Cardiac muscle cell (in vitro differentiated cells and primary cell): ENCODE data around the gene DTD1. TPM values are rescaled to one million over a fixed set of nuclear protein-coding genes. Genes with fewer than 3 reads are reported as not detected.

Experiments
- DNase-seq, 2 donors: peaks; one replicate each; pipeline versions ENCODE4 v3.0.0 to v3.0.0-alpha.2; 2010 to 2017; ENCODE audit warnings: low read depth in 1 of 2, low spot score in 1 of 2
- H3K27ac ChIP-seq: fragments of 200-600 bp; sonication (generic); 2 replicates; pipeline ENCODE4 v1.5.1; 2016
- H3K27me3 ChIP-seq: fragments of 200-600 bp; sonication (generic); 2 replicates; pipeline ENCODE4 v1.6.0; 2016; ENCODE audit warnings: control low read depth
- H3K36me3 ChIP-seq: fragments of 200-600 bp; sonication (generic); 2 replicates; pipeline ENCODE4 v1.5.1; 2016; ENCODE audit warnings: control low read depth
- H3K4me1 ChIP-seq: fragments of 200-600 bp; sonication (generic); 2 replicates; pipeline ENCODE4 v1.8.1; 2017; ENCODE audit warnings: low read depth, mild to moderate bottlenecking, mixed run types
- H3K4me3 ChIP-seq: fragments of 200-600 bp; sonication (generic); 2 replicates; pipeline ENCODE4 v1.5.1; 2016; ENCODE audit warnings: mild to moderate bottlenecking
- H3K9me3 ChIP-seq: fragments of 200-600 bp; sonication (generic); 2 replicates; pipeline ENCODE4 v1.5.1; 2017; ENCODE audit warnings: low read depth, mild to moderate bottlenecking, control low read depth
- CTCF ChIP-seq: IDR thresholded peaks from 2 replicates; pipeline ENCODE4 v1.5.1; 2012; ENCODE audit warnings: low read depth, mild to moderate bottlenecking, low read length
- polyA plus RNA-seq: library from polyadenylated mRNA; unstranded; fragments of >200 nt; fragmentation: Nextera tagmentation; extraction: Ambion mirVana; gene quantifications from 2 replicates; pipeline ENCODE4 v1.2.1, GENCODE V29; 2016
- total RNA-seq: library from RNA; depleted of rRNA; stranded (reverse); fragments of >200 nt; gene quantifications from 2 replicates; pipeline ENCODE4 v1.2.3, GENCODE V29; 2016

DTD1 gene
- total and polyA plus RNA-seq, 2 experiments from 2014 or later: 62.8 to 71.6 TPM

- DNase-seq: no peak
- Histone ChIP-seq H3K27ac (no peak overlapping the region), H3K9me3 (no peaks in the 10 kb centered on the region), H3K4me3 (no peak overlapping the region), H3K4me1 (peaks cover 19% of the 10 kb centered on the region), H3K36me3 (no peaks in the 10 kb centered on the region), H3K27me3 (no peaks in the 10 kb centered on the region)
- no peak for TF ChIP-seq CTCF
These were observed 47.5 kb downstream of the DTD1 start for GRCh38 chr20:18635380-18635779.

GRCh38 chr20:18637224-18637623 is 49.4 kb downstream of the DTD1 start:
- no peak for TF ChIP-seq CTCF
- H3K4me1 ChIP-seq: peaks cover 19% of the 10 kb centered on the region

GRCh38 chr20:18638768-18639167 is 50.9 kb downstream of the DTD1 start:
- no peak for TF ChIP-seq CTCF
- H3K4me3 ChIP-seq: no peak overlapping the region
- H3K9me3 ChIP-seq: no peaks in the 10 kb centered on the region
- no peaks in the 10 kb centered on the region for H3K36me3 ChIP-seq
- H3K27ac ChIP-seq: no peak overlapping the region
- DNase-seq: no peak
- H3K4me1 ChIP-seq: peaks cover 19% of the 10 kb centered on the region
- H3K27me3 ChIP-seq: no peaks in the 10 kb centered on the region

More at GRCh38 chr20:18637224-18637623, 49.4 kb downstream of the DTD1 start:
- Histone ChIP-seq H3K36me3 (no peaks in the 10 kb centered on the region), H3K4me3 (no peak overlapping the region), H3K9me3 (no peaks in the 10 kb centered on the region), H3K27ac (no peak overlapping the region), H3K27me3 (no peaks in the 10 kb centered on the region)
- no peak for DNase-seq

GRCh38 chr20:18639501-18639979 is 51.7 kb downstream of the DTD1 start:
- Histone ChIP-seq H3K4me3 (no peak overlapping the region), H3K27me3 (no peaks in the 10 kb centered on the region), H3K4me1 (peaks cover 19% of the 10 kb centered on the region), H3K36me3 (no peaks in the 10 kb centered on the region), H3K27ac (no peak overlapping the region), H3K9me3 (no peaks in the 10 kb centered on the region)
- no peak for TF ChIP-seq CTCF
- peak in 1 of 2 donors; percentile 35 for DNase-seq

- Histone ChIP-seq H3K27ac (no peak overlapping the region), H3K36me3 (no peaks in the 10 kb centered on the region), H3K4me3 (no peak overlapping the region), H3K4me1 (no peaks in the 10 kb centered on the region), H3K27me3 (no peaks in the 10 kb centered on the region), H3K9me3 (no peaks in the 10 kb centered on the region)
- no peak for DNase-seq
- no peak for TF ChIP-seq CTCF
These were observed 57.4 kb downstream of the DTD1 start for GRCh38 chr20:18645196-18645745.

GRCh38 chr20:18645851-18646250 is 58.0 kb downstream of the DTD1 start:
- Histone ChIP-seq H3K9me3 (no peaks in the 10 kb centered on the region), H3K4me3 (no peak overlapping the region), H3K36me3 (no peaks in the 10 kb centered on the region), H3K27ac (no peak overlapping the region), H3K27me3 (no peaks in the 10 kb centered on the region), H3K4me1 (no peaks in the 10 kb centered on the region)
- no peak for TF ChIP-seq CTCF
- DNase-seq: no peak
